Neural crest cell (in vitro differentiated cells): Measurements from ENCODE around the gene SIRPA. TPM values are rescaled to one million over a fixed set of nuclear protein-coding genes. Genes with fewer than 3 reads are reported as not detected.

Source experiments
- DNase-seq: peaks from one replicate; pipeline ENCODE4 v3.0.0; 2021; ENCODE audit warnings: low read depth, mixed read lengths, low spot score
- H3K27ac Mint-ChIP-seq: one replicate; pipeline ENCODE4 v1.8.0; 2021; ENCODE audit warnings: mild to moderate bottlenecking, mixed read lengths; ENCODE audit not compliant: unreplicated experiment
- H3K27me3 Mint-ChIP-seq: 2 replicates; pipeline ENCODE4 v1.8.0; 2021; ENCODE audit warnings: low read depth, mild to moderate bottlenecking, mixed read lengths
- H3K36me3 Mint-ChIP-seq: 2 replicates; pipeline ENCODE4 v1.8.0; 2021; ENCODE audit warnings: low read depth, mild to moderate bottlenecking, mixed read lengths
- H3K4me1 Mint-ChIP-seq: 2 replicates; pipeline ENCODE4 v1.8.0; 2021; ENCODE audit warnings: mixed read lengths
- H3K4me3 Mint-ChIP-seq: one replicate; pipeline ENCODE4 v1.8.0; 2021; ENCODE audit warnings: mild to moderate bottlenecking, mixed read lengths
- H3K9me3 Mint-ChIP-seq: 2 replicates; pipeline ENCODE4 v1.8.0; 2021; ENCODE audit warnings: mixed read lengths
- total RNA-seq: library from RNA; stranded (reverse); gene quantifications from 2 replicates; pipeline ENCODE4 v1.2.1, GENCODE V29; 2021
- TF ChIP-seq, protein P1 (sequence below): fragments of 200-600 bp; sonication (generic); conservative IDR thresholded peaks from 2 replicates; pipeline ENCODE4 v1.5.0; 2021; ENCODE audit warnings: antibody characterized with exemption, mild to moderate bottlenecking

The SIRPA gene
- total RNA-seq, 1 donor from 2014 or later: 10.2 TPM

DNA sequence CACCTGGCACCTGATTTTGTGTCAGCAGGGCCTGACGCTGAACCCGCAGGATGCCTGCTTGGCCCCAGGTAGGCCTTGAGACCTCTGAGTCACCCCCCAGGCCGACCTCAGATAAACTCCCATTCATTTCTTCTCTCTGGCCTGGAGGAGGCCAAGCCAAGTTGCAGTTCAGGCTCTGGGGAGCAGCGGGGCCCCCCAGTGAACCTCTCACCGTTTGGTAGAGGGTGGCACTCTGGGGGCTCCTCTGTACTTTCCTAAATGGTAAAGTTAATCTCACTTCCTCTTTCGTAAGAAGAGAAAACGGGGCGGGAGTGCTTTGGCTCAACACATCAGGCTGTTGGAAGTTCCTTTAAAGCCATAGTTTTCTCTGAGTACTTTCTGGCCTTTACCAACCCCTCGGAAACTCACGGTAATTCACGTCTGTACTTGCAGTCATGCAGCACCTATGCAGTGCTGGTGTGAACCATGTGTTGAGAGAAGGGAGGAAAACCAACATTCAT, 2.8 kb downstream of the SIRPA start:
- peaks cover 40% of the 10 kb centered on the region for H3K4me1 Mint-ChIP-seq
- H3K27me3 Mint-ChIP-seq: peaks cover 25% of the 10 kb centered on the region
- no peak overlapping the region for H3K4me3 Mint-ChIP-seq
- H3K36me3 Mint-ChIP-seq: no peaks in the 10 kb centered on the region
- DNase-seq: no peak
- no peak overlapping the region for H3K27ac Mint-ChIP-seq
- no peaks in the 10 kb centered on the region for H3K9me3 Mint-ChIP-seq
- TF ChIP-seq, protein P1, sequence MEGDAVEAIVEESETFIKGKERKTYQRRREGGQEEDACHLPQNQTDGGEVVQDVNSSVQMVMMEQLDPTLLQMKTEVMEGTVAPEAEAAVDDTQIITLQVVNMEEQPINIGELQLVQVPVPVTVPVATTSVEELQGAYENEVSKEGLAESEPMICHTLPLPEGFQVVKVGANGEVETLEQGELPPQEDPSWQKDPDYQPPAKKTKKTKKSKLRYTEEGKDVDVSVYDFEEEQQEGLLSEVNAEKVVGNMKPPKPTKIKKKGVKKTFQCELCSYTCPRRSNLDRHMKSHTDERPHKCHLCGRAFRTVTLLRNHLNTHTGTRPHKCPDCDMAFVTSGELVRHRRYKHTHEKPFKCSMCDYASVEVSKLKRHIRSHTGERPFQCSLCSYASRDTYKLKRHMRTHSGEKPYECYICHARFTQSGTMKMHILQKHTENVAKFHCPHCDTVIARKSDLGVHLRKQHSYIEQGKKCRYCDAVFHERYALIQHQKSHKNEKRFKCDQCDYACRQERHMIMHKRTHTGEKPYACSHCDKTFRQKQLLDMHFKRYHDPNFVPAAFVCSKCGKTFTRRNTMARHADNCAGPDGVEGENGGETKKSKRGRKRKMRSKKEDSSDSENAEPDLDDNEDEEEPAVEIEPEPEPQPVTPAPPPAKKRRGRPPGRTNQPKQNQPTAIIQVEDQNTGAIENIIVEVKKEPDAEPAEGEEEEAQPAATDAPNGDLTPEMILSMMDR: no peak

DNA sequence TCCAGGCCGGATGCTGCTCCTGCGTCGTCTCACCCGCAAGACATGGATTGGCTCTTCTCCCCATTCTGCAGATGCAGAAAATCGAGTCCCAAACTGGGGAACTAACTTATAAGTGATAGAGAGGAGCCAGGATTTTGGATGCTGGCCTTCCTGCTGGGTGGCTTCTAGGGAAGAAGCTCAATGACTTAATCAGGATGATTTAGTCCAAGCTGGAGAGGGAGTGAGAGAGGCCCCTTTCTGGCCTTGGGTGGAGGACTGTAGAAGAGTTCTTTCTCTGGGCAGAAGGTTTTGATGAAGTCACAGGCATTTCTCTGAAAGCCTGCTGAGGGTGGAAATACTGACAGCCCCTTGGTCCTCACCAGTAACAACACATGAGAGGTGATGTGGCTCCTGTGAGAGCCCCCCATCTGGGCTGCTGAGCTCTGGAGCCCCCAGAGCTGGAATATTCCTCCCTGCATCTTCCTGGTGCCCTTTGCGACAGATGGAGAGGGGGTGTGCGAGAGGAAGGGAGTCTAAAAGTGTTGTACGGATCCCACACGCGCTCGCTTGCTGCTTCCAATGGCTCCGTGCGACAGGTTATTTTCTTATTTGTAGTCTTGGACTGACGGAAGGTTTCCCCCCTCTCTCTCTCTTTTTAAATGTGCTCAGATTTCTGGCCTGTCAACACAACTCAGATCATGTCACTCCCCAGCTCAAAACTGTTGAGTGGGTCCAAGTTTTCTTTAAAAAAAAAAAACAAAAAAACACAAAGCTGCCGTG, 3.5 kb downstream of the SIRPA start:
- H3K4me3 Mint-ChIP-seq: peak overlapping the region; percentile 19
- H3K4me1 Mint-ChIP-seq: peaks cover 37% of the 10 kb centered on the region
- TF ChIP-seq, protein P1: no peak
- DNase-seq: no peak
- no peaks in the 10 kb centered on the region for H3K36me3 Mint-ChIP-seq
- no peaks in the 10 kb centered on the region for H3K9me3 Mint-ChIP-seq
- peaks cover 21% of the 10 kb centered on the region for H3K27me3 Mint-ChIP-seq
- H3K27ac Mint-ChIP-seq: no peak overlapping the region

DNA sequence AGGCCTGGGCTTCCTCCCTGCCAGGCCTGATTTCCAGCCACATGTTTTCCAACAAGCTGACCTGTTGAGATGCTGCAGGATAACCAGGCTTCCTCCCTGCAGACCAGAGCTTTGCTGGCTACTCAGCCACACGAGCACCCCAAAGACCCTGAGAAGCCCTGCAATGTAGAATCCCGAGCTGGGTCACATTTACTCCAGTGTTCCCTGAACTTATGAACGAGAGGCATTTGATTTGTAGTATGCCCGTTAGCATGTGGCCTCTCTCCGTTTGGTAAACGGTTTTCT, 4.0 kb downstream of the SIRPA start:
- Mint-ChIP-seq H3K27me3 (peaks cover 19% of the 10 kb centered on the region), H3K4me1 (peaks cover 33% of the 10 kb centered on the region), H3K36me3 (no peaks in the 10 kb centered on the region), H3K27ac (no peak overlapping the region), H3K9me3 (no peaks in the 10 kb centered on the region), H3K4me3 (peak overlapping the region; percentile 19)
- DNase-seq: no peak
- TF ChIP-seq, protein P1: no peak

DNA sequence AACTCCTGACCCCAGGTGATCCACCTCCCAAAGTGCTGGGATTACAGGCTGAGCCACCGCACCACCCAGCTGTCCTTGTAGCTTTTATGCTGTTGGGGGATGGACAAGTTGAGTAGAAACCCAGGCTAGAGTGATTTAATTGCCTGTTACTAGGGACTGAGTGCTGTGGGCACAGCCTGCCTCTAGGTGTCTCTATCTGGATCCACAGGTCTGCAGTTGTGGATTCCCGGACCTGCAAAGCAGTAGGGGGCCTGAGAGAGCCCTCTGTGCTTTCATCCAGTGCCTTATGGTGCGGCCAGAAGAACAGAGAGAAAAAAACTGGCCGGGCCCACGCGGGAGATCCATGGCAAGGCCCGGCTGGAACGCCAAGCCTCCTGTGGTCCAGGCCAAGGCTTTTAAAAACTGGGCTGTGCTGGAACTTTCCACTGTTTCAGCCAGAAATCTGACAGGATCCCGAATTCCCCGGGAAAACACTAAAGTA, 5.2 kb downstream of the SIRPA start:
- Mint-ChIP-seq H3K9me3 (no peaks in the 10 kb centered on the region), H3K36me3 (no peaks in the 10 kb centered on the region), H3K4me1 (peaks cover 33% of the 10 kb centered on the region), H3K27me3 (peaks cover 19% of the 10 kb centered on the region), H3K27ac (no peak overlapping the region), H3K4me3 (peak overlapping the region; percentile 77)
- DNase-seq: peak; percentile 36
- TF ChIP-seq, protein P1: peak; percentile 67

DNA sequence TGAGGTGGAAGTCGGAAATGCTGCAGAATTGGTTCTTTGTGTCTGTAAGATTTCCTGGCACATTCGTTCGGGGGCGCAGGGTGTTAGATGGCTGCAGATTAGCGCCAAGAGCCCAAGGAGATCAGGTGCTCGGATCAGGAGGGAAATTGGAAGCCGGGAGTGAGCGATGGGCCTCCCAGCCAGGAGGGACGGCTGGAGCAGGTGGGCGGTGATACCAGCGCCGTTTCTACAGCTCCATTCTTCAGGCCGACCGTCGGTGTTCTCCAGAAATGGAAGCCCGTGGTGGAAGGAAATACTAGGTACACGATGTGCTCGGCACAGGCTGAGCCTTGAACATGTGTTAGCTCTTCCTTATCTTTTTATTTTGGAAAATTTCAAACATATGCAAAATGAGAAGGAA, 6.5 kb downstream of the SIRPA start:
- Mint-ChIP-seq H3K4me1 (peaks cover 23% of the 10 kb centered on the region), H3K4me3 (no peak overlapping the region), H3K9me3 (no peaks in the 10 kb centered on the region), H3K36me3 (no peaks in the 10 kb centered on the region), H3K27me3 (peaks cover 6% of the 10 kb centered on the region), H3K27ac (no peak overlapping the region)
- DNase-seq: no peak
- TF ChIP-seq, protein P1: no peak
